ENCODE data around the gene PAK4.

The PAK4 gene

GRCh38 chr19:39154629-39155100, 29.1 kb downstream of the PAK4 start:
- TF ChIP-seq FOXP2 (optimal IDR thresholded peaks at IDR 0.05; ENCODE audit: borderline replicate concordance, extremely low read depth, extremely low read length, insufficient read depth) = no peak
- TF ChIP-seq REST (IDR thresholded peaks at IDR 0.05; ENCODE audit: insufficient read depth in 1 of 2, low read depth in 2 of 2, low read length in 2 of 2) = no peak
- TF ChIP-seq TAF1 (IDR thresholded peaks at IDR 0.05; ENCODE audit: borderline replicate concordance, insufficient read depth, low read length) = no peak
- TF ChIP-seq POLR2AphosphoS5 (IDR thresholded peaks at IDR 0.05; ENCODE audit: low read depth, low read length) = no peak
- TF ChIP-seq SIN3A (IDR thresholded peaks at IDR 0.05; ENCODE audit: borderline replicate concordance, insufficient read depth, low read length) = no peak

- TF ChIP-seq FOXP2 (optimal IDR thresholded peaks at IDR 0.05; ENCODE audit: borderline replicate concordance, extremely low read depth, extremely low read length, insufficient read depth) = no peak
- no peak for TF ChIP-seq REST (IDR thresholded peaks at IDR 0.05; ENCODE audit: insufficient read depth in 1 of 2, low read depth in 2 of 2, low read length in 2 of 2)
- no peak for TF ChIP-seq TAF1 (IDR thresholded peaks at IDR 0.05; ENCODE audit: borderline replicate concordance, insufficient read depth, low read length)
- no peak for TF ChIP-seq POLR2AphosphoS5 (IDR thresholded peaks at IDR 0.05; ENCODE audit: low read depth, low read length)
- TF ChIP-seq SIN3A (IDR thresholded peaks at IDR 0.05; ENCODE audit: borderline replicate concordance, insufficient read depth, low read length) = no peak
Observed at GRCh38 chr19:39155114-39155700, 29.6 kb downstream of the PAK4 start.

GRCh38 chr19:39155741-39156140, 30.2 kb downstream of the PAK4 start:
- TF ChIP-seq POLR2AphosphoS5 (IDR thresholded peaks at IDR 0.05; ENCODE audit: low read depth, low read length) (no peak), TAF1 (IDR thresholded peaks at IDR 0.05; ENCODE audit: borderline replicate concordance, insufficient read depth, low read length) (no peak), FOXP2 (optimal IDR thresholded peaks at IDR 0.05; ENCODE audit: borderline replicate concordance, extremely low read depth, extremely low read length, insufficient read depth) (no peak), REST (IDR thresholded peaks at IDR 0.05; ENCODE audit: insufficient read depth in 1 of 2, low read depth in 2 of 2, low read length in 2 of 2) (no peak), SIN3A (IDR thresholded peaks at IDR 0.05; ENCODE audit: borderline replicate concordance, insufficient read depth, low read length) (no peak)

GRCh38 chr19:39156326-39157230, 31.0 kb downstream of the PAK4 start:
- no peak for TF ChIP-seq FOXP2 (optimal IDR thresholded peaks at IDR 0.05; ENCODE audit: borderline replicate concordance, extremely low read depth, extremely low read length, insufficient read depth)

GRCh38 chr19:39157275-39157996, 31.9 kb downstream of the PAK4 start:
- TF ChIP-seq POLR2AphosphoS5 (IDR thresholded peaks at IDR 0.05; ENCODE audit: low read depth, low read length) (no peak), FOXP2 (optimal IDR thresholded peaks at IDR 0.05; ENCODE audit: borderline replicate concordance, extremely low read depth, extremely low read length, insufficient read depth) (no peak), TAF1 (IDR thresholded peaks at IDR 0.05; ENCODE audit: borderline replicate concordance, insufficient read depth, low read length) (no peak), SIN3A (IDR thresholded peaks at IDR 0.05; ENCODE audit: borderline replicate concordance, insufficient read depth, low read length) (no peak), REST (IDR thresholded peaks at IDR 0.05; ENCODE audit: insufficient read depth in 1 of 2, low read depth in 2 of 2, low read length in 2 of 2) (no peak)
